SK-N-MC (cell line): ENCODE measurements around the gene MGAT4D.
"Not testable (repeated sequence)": the region's sequence is repeated elsewhere in the genome, so short reads cannot be mapped to it uniquely, and the experiment has no call there.

Experiments
- DNase-seq: peaks from one replicate; pipeline ENCODE4 v3.0.0-alpha.2; 2011; ENCODE audit warnings: low read depth, low spot score
- H3K27ac ChIP-seq: fragments of 200-600 bp; sonication (generic); 2 replicates; pipeline ENCODE4 v1.5.1; 2016; ENCODE audit warnings: mixed run types
- H3K36me3 ChIP-seq: fragments of 200-600 bp; sonication (generic); 2 replicates; pipeline ENCODE4 v1.6.1; 2017; ENCODE audit warnings: antibody characterized with exemption, low read length, mixed read lengths; ENCODE audit not compliant: insufficient read depth
- H3K4me3 ChIP-seq: fragments of 200-600 bp; sonication (generic); 2 replicates; pipeline ENCODE4 v1.5.1; 2016
- H3K9ac ChIP-seq: fragments of 200-600 bp; sonication (generic); 2 replicates; pipeline ENCODE4 v1.8.0; 2017; ENCODE audit warnings: mixed run types, mixed read lengths; ENCODE audit not compliant: insufficient read length
- H3K9me3 ChIP-seq: fragments of 200-600 bp; sonication (generic); 2 replicates; pipeline ENCODE4 v1.6.1; 2017; ENCODE audit warnings: low read depth, mild to moderate bottlenecking, antibody characterized with exemption, low read length, moderate library complexity, mixed read lengths
- EZH2 ChIP-seq: fragments of 200-600 bp; sonication (generic); IDR thresholded peaks from one replicate; pipeline ENCODE4 v1.6.1; 2017; ENCODE audit warnings: antibody characterized with exemption
- FOXP2 ChIP-seq: optimal IDR thresholded peaks from 2 replicates; pipeline ENCODE3; 2011; ENCODE audit warnings: mild to moderate bottlenecking, moderate library complexity; ENCODE audit not compliant: insufficient read depth; ENCODE audit errors: extremely low read length, control extremely low read depth
- POLR2AphosphoS5 ChIP-seq: IDR thresholded peaks from 2 replicates; pipeline ENCODE4 v1.6.1; 2012; ENCODE audit warnings: mild to moderate bottlenecking, low read depth, low read length, borderline replicate concordance

MGAT4D gene

DNA sequence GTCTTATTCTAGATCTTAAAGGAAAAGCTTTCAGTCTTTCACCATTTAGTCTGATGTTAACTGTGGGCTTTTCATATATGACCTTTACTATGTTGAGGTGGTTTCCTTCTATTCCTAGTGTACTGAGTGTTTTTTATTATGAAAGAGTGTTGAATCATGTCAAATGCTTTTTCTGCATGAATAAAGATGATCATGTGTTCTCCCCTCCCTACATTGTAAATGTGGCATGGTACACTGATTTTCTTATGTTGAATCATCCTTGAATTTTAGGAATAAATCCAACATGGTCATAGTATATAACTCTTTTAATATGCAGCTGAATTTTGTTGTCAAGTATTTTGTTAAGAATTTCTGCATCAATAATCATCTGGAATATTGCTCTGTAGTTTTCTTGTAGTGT is 75.0 kb downstream of the MGAT4D start:
- no peak for TF ChIP-seq FOXP2
- TF ChIP-seq POLR2AphosphoS5 = no peak
- no peak for TF ChIP-seq EZH2
- Histone ChIP-seq H3K9ac (no peak overlapping the region), H3K36me3 (no peaks in the 10 kb centered on the region), H3K27ac (no peak overlapping the region), H3K4me3 (no peak overlapping the region), H3K9me3 (no peaks in the 10 kb centered on the region)
- no peak for DNase-seq

DNA sequence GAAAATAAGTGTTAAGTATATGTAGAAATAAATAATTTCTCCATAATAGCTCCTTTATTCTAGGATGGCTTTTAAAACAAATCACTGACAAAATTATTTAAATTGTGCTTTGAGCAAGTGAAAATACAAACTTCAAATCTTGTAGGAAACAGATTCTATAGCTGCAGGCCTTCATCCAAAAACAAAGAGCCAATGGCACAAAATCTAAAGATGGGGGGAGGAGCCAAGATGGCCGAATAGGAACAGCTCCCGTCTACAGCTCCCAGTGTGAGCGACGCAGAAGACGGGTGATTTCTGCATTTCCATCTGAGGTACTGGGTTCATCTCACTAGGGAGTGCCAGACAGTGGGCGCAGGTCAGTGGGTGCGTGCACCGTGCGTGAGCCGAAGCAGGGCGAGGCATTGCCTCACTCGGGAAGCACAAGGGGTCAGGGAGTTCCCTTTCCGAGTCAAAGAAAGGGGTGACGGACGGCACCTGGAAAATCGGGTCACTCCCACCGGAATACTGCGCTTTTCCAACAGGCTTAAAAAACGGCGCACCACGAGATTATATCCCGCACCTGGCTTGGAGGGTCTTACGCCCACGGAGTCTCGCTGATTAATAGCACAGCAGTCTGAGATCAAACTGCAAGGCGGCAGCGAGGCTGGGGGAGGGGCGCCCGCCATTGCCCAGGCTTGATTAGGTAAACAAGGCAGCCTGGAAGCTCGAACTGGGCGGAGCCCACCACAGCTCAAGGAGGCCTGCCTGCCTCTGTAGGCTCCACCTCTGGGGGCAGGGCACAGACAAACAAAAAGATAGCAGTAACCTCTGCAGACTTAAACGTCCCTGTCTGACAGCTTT is 84.7 kb downstream of the MGAT4D start:
- H3K36me3 ChIP-seq, H3K9me3 ChIP-seq, DNase-seq, H3K4me3 ChIP-seq, H3K27ac ChIP-seq, H3K9ac ChIP-seq: not testable (repeated sequence)

DNA sequence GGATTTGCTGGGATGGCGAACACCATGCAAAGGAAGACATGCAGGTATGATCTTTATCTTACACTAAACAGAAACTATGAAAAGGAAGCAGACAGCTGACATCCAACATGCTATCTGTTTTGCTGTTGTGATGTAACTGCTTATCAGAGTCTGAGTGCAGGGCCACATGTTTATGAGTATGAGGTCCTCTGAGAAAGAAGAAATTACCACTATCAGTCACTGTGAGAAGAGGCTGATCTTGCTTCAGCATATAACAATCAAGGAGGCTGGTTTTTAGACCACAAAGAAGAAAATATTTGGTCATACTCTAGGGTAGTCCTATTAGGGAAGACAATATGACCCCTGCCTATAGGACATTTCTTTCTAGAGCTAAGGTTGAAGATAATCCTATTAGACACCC is 89.1 kb downstream of the MGAT4D start:
- DNase-seq = no peak
- no peak overlapping the region for H3K9ac ChIP-seq
- no peaks in the 10 kb centered on the region for H3K9me3 ChIP-seq
- TF ChIP-seq FOXP2 (no peak), POLR2AphosphoS5 (no peak), EZH2 (no peak)
- H3K36me3 ChIP-seq = no peaks in the 10 kb centered on the region
- no peak overlapping the region for H3K27ac ChIP-seq
- H3K4me3 ChIP-seq = no peak overlapping the region

DNA sequence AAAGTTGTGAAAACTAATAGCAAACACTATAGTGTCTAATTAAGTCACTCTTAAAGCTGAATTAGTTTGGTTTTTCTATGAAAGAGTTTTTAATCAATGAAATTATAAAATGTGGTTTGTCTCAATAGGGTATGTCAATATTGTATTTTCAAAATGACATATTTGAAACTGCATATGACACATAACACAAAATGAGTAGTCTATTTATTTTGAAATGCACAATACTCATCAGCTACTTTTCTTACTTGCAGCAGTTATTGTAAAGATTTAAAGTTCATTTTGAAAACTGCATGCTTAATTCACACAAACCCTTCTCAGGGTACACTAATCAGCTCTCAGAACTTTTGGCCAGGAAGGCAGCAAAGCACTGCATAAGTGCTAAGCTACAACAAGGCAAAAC is 91.8 kb downstream of the MGAT4D start:
- DNase-seq = no peak
- no peaks in the 10 kb centered on the region for H3K9me3 ChIP-seq
- TF ChIP-seq POLR2AphosphoS5 (no peak), EZH2 (no peak), FOXP2 (no peak)
- H3K36me3 ChIP-seq = no peaks in the 10 kb centered on the region
- no peak overlapping the region for H3K4me3 ChIP-seq
- no peak overlapping the region for H3K27ac ChIP-seq
- H3K9ac ChIP-seq = no peak overlapping the region

DNA sequence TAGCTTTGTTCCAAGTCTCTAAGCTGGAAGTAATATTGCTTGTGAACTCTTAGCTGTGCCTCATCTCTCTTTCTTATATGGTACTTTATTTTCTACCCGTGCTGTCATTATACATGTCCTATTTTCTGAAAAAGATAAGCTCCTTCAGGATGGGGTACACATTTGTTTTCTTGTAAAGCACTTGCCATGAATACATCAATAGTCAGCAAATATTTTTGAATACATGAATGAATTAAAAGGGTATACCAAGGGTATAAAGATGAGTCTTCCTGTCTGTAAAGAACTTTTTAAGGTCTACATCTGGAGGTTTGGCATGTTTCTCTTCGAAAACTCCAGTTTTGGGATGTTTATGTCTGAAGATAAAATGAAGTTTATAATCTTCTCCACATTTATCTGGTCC is 98.0 kb downstream of the MGAT4D start:
- Histone ChIP-seq H3K36me3 (no peaks in the 10 kb centered on the region), H3K27ac (no peak overlapping the region), H3K4me3 (peak overlapping the region; percentile 17; the same call in 1 of the 2 replicates), H3K9me3 (no peaks in the 10 kb centered on the region), H3K9ac (no peak overlapping the region)
- TF ChIP-seq POLR2AphosphoS5 (no peak), EZH2 (no peak), FOXP2 (no peak)
- DNase-seq = peak; percentile 12

DNA sequence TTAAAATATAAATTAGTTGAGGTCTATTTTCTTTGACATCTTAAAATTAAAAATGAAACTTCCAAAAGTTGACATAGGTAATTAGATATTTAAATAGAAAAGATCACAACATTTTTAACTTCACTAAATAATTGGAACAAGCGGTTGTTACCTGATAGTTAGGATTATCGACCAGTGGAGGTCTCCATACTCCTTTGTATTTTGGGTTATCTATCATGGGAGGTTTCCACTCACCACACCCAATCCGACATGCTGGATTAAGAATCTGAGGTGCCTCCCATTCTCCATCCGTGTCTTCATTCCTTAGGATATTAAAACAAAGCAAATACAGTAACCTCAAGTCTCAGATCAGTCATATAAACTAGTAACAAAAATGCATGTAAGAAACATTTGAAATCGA is 102.4 kb downstream of the MGAT4D start:
- TF ChIP-seq POLR2AphosphoS5 = no peak
- TF ChIP-seq EZH2 = no peak
- no peaks in the 10 kb centered on the region for H3K36me3 ChIP-seq
- no peaks in the 10 kb centered on the region for H3K9me3 ChIP-seq
- no peak overlapping the region for H3K4me3 ChIP-seq
- no peak overlapping the region for H3K9ac ChIP-seq
- DNase-seq = no peak
- no peak overlapping the region for H3K27ac ChIP-seq
